Measurements from ENCODE around the gene SMC1B. TPM values are rescaled to one million over a fixed set of nuclear protein-coding genes. Genes with fewer than 3 reads are reported as not detected.

Gene SMC1B
- total RNA-seq, 1 experiment from 2014 or later = not detected

DNA sequence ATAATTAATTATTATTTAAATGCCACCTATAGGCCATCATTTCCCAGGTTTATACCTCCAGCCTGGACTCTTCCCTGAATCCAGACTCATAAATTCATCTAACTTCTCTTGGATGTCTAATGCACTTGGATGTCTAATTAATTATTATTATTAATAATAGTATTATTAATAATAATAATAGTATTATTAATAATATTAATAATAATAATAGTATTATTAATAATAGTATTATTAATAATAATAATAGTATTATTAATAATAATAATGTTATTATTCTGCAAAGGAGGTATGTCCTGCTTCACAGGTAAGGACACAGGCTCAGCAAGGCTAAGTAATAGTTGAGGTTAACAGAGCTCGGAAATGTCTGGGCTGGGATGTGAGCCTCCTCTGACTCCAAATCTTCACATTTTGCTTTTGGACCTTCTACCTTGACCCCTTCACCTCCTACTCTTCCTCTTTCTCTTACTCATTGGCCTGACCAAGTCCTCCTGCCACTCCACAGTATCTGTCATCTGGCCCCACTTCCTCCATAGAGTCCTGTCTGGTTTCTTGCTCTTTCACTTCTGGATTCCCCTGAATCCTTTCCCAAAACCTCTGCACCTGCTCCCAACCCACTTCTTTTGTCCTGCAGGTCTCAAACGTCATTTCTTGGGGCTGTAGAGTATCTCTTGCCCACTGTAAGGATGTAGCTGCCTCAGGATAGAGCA is 8.1 kb upstream of the SMC1B start:
- DNase-seq = no peak
- no peak overlapping the region for H3K4me3 Mint-ChIP-seq (ENCODE audit: low read depth, unreplicated experiment)
- intact Hi-C loops (cut with micrococcal nuclease; ENCODE audit: unreplicated experiment) = no loop called here
- BruUV-seq (replicated peaks) = no TSS peak
- H3K27ac Mint-ChIP-seq (ENCODE audit: unreplicated experiment) = no peak overlapping the region
- H3K27me3 Mint-ChIP-seq (ENCODE audit: unreplicated experiment) = no peaks in the 10 kb centered on the region
- H3K4me1 Mint-ChIP-seq (ENCODE audit: low read depth, unreplicated experiment) = no peaks in the 10 kb centered on the region
- TF ChIP-seq, protein P1, sequence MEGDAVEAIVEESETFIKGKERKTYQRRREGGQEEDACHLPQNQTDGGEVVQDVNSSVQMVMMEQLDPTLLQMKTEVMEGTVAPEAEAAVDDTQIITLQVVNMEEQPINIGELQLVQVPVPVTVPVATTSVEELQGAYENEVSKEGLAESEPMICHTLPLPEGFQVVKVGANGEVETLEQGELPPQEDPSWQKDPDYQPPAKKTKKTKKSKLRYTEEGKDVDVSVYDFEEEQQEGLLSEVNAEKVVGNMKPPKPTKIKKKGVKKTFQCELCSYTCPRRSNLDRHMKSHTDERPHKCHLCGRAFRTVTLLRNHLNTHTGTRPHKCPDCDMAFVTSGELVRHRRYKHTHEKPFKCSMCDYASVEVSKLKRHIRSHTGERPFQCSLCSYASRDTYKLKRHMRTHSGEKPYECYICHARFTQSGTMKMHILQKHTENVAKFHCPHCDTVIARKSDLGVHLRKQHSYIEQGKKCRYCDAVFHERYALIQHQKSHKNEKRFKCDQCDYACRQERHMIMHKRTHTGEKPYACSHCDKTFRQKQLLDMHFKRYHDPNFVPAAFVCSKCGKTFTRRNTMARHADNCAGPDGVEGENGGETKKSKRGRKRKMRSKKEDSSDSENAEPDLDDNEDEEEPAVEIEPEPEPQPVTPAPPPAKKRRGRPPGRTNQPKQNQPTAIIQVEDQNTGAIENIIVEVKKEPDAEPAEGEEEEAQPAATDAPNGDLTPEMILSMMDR (IDR thresholded peaks at IDR 0.05; ENCODE audit: unreplicated experiment) = no peak
- H3K9me3 Mint-ChIP-seq (ENCODE audit: low read depth, unreplicated experiment) = no peaks in the 10 kb centered on the region
- CTCF ChIA-PET = no interaction called here
- no peaks in the 10 kb centered on the region for H3K36me3 Mint-ChIP-seq (ENCODE audit: insufficient read depth, unreplicated experiment)

DNA sequence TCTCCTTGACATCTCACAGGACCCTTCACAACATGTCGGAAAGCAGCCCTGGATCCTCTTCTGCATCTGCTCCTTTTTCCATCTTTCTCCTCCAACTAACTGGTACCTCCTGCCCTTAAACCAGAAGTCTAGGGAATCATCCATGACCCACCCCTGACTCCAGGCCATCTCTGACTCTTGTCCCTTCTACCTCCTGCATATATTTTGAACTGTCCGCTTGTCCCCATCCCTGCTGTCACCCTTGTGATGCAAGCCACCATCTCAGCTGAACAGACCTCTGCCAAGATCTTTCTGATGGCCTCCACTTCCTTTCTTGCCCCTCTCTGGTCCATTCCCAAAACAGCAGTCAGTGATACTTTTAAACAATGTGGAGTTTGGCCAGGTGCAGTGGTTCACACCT is 7.1 kb upstream of the SMC1B start:
- no TSS peak for BruUV-seq (replicated peaks)
- Mint-ChIP-seq H3K9me3 (ENCODE audit: low read depth, unreplicated experiment) (no peaks in the 10 kb centered on the region), H3K4me3 (ENCODE audit: low read depth, unreplicated experiment) (no peak overlapping the region), H3K27ac (ENCODE audit: unreplicated experiment) (no peak overlapping the region), H3K4me1 (ENCODE audit: low read depth, unreplicated experiment) (no peaks in the 10 kb centered on the region), H3K27me3 (ENCODE audit: unreplicated experiment) (no peaks in the 10 kb centered on the region), H3K36me3 (ENCODE audit: insufficient read depth, unreplicated experiment) (no peaks in the 10 kb centered on the region)
- CTCF ChIA-PET = no interaction called here
- no peak for DNase-seq
- intact Hi-C loops (cut with micrococcal nuclease; ENCODE audit: unreplicated experiment) = no loop called here
- TF ChIP-seq, protein P1 (IDR thresholded peaks at IDR 0.05; ENCODE audit: unreplicated experiment) = no peak

DNA sequence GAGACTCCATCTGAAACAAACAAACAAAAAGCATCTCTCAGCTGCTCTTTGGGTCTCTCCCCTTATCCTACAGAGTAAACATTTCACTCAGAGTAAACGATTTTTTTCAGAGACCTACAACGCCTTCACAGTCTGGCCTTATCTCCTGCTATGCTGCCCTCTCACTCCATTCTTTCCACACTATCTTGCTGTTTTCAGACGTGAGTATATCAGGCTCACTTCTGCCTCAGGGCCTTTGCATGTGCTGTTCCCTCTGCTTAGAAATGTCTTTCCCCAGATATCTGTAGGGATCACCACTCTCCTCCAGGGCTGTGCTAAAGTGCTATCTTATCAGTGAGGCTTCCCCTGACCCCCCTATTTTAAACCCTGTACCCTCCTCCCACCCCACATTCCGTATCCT is 6.6 kb upstream of the SMC1B start:
- intact Hi-C loops (cut with micrococcal nuclease; ENCODE audit: unreplicated experiment) = no loop called here
- no TSS peak for BruUV-seq (replicated peaks)

DNA sequence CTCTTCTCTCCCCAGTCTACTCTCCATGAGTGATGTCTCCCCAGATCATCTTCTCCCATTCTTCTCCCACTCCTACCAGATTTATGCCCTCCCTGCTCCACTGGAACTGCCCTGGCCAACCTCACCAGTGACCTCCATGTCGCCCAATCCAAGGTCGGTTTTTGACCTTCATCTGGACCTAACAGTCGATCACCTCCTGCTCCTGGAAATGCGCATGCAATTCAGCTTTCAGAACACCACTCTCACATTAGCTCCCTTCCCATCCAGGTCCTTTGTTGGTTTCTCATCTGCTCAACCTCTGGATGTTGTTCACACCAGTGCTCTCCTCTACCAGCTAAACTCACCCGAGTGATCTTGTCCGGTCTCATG is 5.4 kb upstream of the SMC1B start:
- Mint-ChIP-seq H3K4me3 (ENCODE audit: low read depth, unreplicated experiment) (no peak overlapping the region), H3K36me3 (ENCODE audit: insufficient read depth, unreplicated experiment) (peaks cover 3% of the 10 kb centered on the region), H3K27ac (ENCODE audit: unreplicated experiment) (no peak overlapping the region), H3K9me3 (ENCODE audit: low read depth, unreplicated experiment) (no peaks in the 10 kb centered on the region), H3K27me3 (ENCODE audit: unreplicated experiment) (no peaks in the 10 kb centered on the region), H3K4me1 (ENCODE audit: low read depth, unreplicated experiment) (no peaks in the 10 kb centered on the region)
- CTCF ChIA-PET = no interaction called here
- no TSS peak for BruUV-seq (replicated peaks)
- TF ChIP-seq, protein P1 (IDR thresholded peaks at IDR 0.05; ENCODE audit: unreplicated experiment) = no peak
- intact Hi-C loops (cut with micrococcal nuclease; ENCODE audit: unreplicated experiment) = no loop called here
- DNase-seq = no peak

More for the DNA sequence above, 6.6 kb upstream of the SMC1B start:
- TF ChIP-seq, protein P1 (IDR thresholded peaks at IDR 0.05; ENCODE audit: unreplicated experiment) = no peak
- CTCF ChIA-PET = no interaction called here
- H3K4me1 Mint-ChIP-seq (ENCODE audit: low read depth, unreplicated experiment) = no peaks in the 10 kb centered on the region
- H3K27me3 Mint-ChIP-seq (ENCODE audit: unreplicated experiment) = no peaks in the 10 kb centered on the region
- no peak overlapping the region for H3K27ac Mint-ChIP-seq (ENCODE audit: unreplicated experiment)
- no peak overlapping the region for H3K4me3 Mint-ChIP-seq (ENCODE audit: low read depth, unreplicated experiment)
- no peaks in the 10 kb centered on the region for H3K36me3 Mint-ChIP-seq (ENCODE audit: insufficient read depth, unreplicated experiment)
- DNase-seq = no peak
- no peaks in the 10 kb centered on the region for H3K9me3 Mint-ChIP-seq (ENCODE audit: low read depth, unreplicated experiment)
